NCI-H82 treated with DMSO at 0.1 percent for 48 hours (cell line): Measurements from ENCODE around the gene SCAMP4.

Experiments used
- DNase-seq: peaks from one replicate; lab custom pipeline; 2025; ENCODE audit not compliant: unreplicated experiment; lab: John Stamatoyannopoulos, UW

Gene SCAMP4

GRCh38 chr19:1905110-1905862 lies at the start of gene SCAMP4, which contains the start of gene ADAT3:
Gene SCAMP4, plus strand, starts transcription at chr19:1905399. Its CDS starts 9,621 bp downstream, at chr19:1915020.
Gene ADAT3, plus strand, starts transcription at chr19:1905399. Its CDS starts 6,649 bp downstream, at chr19:1912048.
- DNase-seq: peak; percentile 85

DNA sequence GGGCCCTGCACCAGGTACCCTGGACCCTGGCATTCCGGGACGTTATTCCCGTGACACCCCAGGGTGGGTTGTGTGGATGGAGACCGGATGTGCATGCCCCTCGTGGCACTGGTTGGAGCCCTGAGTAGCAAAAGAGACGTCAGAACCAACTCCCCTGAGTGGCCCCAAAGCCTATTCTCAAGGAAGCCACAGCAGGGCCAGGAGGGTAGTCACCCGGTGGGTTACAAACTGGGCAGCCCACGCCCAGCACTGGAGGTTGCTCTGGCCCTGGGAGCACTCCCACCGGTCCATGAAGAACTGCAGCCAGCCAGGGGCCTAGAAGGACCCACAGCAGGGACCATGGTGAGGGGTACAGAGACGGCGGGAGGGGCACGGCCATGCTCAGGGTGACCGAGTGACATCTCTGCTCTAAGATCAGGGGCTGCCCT lies 49.4 kb upstream of the SCAMP4 start:
- DNase-seq: no peak

- peak; percentile 30 for DNase-seq
These were observed 48.9 kb upstream of the SCAMP4 start for GRCh38 chr19:1856345-1856697.

- no peak for DNase-seq
These were observed 48.2 kb upstream of the SCAMP4 start for GRCh38 chr19:1856698-1857603.

GRCh38 chr19:1857648-1858326 lies 47.4 kb upstream of the SCAMP4 start:
- DNase-seq: no peak

DNA sequence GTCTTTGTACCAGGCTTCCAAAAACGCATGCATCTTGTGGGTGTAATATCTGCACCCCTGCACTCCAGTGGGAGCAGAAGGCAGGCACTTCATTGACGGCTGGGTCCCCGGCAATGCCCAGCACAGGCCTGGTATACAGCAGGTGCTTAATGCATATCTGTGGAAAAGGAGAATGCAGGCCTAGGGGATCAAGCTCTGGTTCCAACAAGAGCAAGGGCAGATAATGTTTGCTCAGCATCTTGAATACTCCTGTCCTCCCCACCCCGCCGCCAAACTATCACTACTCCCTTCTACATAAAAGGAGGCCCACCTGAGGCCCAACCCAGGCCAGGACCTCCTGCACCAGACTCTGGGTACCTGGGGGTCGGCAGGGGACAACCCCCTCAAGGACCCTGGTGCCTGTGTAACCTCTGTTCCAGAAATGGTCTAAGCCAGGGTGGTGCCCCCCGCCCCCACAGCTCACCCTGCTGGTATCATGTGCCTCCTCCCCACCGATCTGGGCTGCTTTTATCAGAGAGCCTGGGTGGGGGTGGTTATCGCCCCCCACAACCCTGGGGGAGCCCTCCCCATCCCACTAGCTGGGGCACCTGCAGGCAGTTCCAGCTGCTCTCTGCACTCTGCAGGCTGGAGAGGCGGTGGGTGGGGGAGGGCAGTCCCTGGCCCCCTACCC lies 46.7 kb upstream of the SCAMP4 start:
- DNase-seq: no peak

DNA sequence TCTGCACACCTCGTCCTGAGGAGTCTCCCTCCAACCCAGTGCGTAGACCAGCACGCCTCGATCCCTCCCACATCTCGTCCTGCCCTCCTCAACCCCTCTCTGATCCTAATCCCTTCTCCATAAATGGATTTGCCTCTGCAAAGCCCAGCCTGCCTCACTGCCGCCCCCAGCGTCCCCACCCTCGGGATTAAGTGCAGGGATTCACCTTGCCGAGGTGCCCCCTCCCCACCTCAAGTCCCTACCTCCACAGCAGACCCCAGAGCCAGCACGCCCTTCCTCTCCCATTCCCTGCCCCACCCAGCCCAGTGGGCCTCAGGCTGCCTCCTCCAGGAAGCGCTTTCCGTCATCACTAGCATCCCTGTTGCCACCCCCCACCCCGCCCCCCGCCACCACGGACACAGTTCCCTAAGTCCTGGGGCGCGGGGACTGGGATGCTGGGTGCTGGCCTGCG lies 45.8 kb upstream of the SCAMP4 start:
- peak; percentile 89 for DNase-seq

DNA sequence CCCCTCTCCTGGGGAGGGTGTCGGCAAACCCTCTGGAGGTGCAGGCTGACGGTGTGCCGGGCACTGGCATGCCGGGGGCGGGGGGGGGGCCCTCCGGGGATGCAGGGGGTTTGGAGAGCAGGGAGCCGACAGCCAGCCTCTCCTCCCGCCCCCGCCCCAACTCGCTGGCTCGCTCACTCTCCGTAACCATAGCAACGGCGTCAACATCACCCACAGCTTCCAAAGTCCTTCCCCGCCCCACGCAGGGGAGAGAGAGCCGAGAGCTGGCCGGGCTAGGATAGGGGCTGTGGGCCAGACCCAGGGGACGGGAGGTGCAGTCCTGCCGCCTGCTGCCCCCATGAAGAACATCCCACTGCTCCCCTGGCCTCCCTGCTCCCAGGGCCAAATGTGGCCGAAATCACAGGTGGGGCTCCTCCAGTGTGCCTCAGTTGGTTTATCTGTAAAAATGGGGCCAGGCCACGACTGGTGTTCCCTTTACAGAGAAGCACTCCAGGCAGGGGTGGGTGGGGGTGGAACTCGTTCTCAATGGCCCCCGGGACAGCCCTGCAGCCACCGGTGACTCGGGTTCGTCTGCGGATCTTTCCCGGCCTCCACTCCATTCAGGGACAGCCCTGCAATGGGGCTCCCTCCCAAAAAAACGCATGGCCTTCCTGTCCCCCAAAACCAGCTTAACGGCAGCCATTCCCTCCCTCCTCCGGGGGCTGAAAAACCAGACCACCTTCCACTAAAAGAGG lies 45.0 kb upstream of the SCAMP4 start:
- no peak for DNase-seq

DNA sequence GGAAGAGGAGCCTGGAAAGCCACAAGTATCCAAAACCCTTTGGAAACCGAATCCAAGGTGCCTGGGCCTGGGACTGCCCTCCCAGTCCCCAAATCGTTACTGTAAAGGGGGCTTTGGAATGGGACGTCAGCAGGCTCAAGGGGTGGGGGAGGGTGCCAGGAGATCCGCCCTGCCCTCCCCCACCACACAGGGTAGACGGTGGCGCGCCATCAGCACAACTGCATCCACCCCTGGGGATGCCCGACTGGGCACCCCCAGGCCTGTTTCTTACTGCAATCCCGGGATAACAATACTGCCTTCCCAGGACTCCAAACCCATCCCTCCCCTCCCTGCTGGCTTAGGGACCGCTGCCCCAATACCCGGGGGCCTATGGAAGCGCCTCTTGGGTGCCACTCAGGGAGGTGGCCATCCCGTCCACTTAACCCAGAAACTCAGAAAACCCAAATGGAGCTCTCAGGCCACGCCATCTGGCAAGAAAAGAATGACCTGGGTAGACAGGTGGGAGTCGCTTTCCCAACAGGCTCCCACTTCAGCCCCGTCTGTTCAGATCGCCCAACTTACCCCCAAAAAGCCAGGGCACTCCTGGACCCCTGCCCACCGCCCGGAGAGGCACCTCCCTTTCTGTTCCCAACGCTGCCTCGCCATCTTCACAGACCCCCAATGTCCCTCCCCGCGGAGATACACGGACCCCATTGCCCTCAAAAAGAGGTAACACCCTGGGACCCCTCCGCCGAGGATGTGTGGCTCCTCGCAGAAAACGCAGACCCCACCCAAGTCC lies 44.2 kb upstream of the SCAMP4 start:
- DNase-seq: no peak

- no peak for DNase-seq
These were observed 43.6 kb upstream of the SCAMP4 start for GRCh38 chr19:1861599-1862031.

DNA sequence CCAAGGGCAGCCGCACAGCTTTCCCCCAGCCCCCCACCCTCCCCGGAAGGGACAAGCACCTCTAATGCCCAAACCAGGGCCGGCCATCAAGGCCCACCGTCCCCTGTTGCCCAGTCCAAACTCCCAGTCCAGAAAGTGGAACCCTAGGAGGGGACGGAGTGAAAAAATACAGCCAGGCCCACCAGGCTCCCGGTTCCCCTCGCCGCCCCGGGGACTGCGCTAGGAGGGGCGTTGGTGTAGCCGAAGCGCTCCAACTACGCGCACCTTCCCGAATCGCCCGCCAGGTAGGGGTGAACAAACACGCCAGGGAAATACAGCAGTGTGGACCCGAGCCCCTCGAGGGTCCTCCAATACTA lies 43.2 kb upstream of the SCAMP4 start:
- DNase-seq: no peak

DNA sequence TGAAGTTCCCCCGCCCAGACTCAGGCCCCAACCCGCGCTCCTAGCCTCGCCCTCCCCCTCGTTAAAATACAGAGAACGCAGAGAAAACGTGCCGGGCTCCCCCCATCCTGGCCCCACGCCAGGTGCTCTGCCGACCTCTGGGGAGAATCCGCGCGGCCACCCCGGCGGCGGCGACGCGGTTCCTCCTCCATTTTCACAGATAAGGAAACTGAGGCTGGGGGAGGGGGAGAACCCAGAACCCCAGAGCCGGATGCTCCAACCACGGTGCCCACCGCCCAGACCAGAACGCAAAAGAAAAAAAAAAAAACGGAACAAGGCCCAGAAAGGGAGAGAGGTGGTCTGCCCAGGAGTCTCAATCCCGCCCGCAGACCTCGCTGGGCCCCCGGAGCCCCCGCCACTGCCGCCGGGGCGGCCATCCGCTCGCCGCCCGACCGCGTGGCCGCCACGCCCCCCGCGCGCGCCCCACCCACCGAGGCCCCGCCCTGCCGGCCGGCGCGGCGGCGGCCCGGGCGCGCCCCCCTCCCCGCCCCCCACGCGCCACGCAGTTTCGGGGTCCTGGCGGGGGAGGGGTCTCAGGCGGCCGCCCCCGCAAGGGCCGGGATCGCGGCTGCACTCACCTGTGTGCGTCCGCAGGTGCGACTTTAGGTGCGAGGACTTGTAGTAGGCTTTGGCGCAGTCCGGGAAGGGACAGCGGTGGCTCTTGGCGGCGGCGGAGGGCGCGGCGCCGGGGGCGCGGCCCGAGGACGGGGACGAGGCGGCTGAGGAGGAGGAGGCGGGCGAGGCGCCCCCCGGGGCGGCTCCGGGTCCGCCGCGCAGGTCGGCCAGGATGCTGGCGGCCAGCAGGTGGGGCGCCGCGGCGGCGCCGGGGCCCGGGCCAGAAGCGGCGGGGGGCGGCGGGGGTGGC lies 42.5 kb upstream of the SCAMP4 start:
- no peak for DNase-seq

DNA sequence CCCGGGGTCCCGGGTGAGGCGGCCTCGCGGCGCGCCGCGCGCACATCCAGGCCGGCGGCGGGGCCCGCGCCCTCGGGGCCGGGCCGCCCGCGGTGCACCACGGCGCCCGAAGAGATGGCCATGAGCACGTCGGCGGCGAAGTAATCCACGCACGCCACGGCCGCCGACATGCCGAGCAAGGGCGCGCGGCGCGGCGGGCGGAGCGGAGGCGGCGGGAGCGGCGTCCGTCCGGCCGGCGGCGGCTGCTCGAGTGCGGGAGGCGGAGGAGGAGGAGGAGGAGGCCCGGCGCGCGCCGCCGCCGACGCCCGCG lies 41.9 kb upstream of the SCAMP4 start, which contains the start of gene KLF16:
Gene KLF16, minus strand, starts transcription at position 252 of the 310 bp plus-strand sequence. Its CDS starts 82 bp downstream, at position 170.
- DNase-seq: no peak

DNA sequence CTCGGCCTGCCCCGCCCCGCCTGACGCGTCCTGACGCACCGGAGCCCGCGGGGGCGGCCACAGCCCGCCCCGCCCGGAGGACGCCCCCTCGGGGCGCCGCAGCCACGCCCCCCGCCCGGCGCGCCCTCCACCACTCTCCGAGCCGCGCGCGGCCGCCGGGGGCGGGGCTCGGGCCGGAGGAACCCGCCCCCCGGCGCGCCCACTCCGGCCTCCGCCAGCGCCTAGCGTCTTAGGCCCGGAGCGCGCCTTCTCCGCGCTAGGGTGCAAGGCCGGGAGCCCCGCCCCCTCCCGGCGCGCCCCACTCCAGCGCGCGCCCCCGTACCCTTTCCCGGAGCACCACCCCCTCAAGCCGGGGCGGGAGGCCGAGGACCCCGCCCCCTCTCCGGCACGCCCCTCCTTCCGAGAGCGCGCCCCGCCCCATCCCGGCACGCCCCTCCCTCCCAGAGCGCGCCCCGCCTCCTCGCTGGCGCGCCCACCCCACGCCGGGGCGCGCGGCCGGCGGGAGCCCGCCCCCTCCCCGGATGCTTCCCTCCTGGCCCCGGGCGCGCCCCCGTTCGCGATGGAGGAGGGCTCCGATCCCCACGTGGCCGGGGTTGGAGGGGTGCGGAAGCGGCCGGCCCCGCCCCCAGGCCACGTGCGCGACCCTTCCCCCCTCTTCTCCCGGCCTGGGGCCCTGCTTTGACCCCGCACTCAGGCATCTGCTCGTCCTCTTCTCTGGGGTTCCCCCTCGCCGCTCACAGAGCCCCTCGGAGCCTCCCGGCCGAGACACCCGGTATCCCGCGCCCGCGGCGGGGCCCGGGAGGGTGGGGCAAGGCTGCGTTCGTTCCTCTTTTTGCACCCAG lies 41.3 kb upstream of the SCAMP4 start:
- DNase-seq: peak; percentile 65

DNA sequence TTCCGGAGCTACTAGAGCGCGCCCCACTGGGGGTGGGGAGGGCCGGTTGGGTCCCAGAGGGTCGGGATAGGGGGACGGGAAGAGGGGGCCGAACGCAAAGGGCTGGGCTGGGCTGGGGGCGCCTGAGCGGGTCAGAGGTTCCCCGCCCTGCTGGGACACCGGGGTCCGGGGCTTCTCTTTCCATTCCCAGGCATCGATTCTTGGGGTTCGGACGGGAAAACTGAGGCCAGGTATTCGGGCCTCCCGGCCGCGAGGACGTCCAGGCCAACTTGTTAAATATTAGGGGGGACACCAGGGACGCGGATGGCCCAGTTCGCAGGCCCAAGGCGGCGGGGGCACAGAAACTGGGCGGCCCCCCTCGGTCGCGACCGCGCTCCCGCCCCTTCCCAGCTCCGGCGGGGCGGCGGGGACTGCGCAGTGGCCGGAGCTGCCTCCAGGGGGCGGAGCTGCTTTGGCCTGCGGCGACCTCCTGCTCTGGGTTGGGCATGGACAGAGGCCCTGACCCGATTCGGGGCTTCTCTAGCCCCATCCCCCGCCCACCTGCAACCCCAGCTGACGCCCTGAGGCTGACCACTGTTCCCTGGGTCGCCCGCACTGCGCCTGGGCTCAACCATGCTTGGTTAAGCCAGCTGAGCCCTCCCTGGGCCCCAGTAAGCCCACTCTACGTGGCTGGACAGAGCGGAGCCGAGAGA lies 40.6 kb upstream of the SCAMP4 start:
- DNase-seq: no peak

GRCh38 chr19:1865172-1866010 lies 39.8 kb upstream of the SCAMP4 start:
- DNase-seq: no peak
